HG02763 (cell line): ENCODE measurements around the gene ARHGEF7.

ENCODE experiments used
- ATAC-seq: cut with Tn5 transposase; IDR thresholded peaks from one replicate; pipeline ENCODE4 v1.9.1; 2021; ENCODE audit warnings: mild to moderate bottlenecking, moderate library complexity; ENCODE audit not compliant: unreplicated experiment

Gene ARHGEF7

GRCh38 chr13:111216166-111216960, 101.3 kb downstream of the ARHGEF7 start:
- ATAC-seq: no peak

DNA sequence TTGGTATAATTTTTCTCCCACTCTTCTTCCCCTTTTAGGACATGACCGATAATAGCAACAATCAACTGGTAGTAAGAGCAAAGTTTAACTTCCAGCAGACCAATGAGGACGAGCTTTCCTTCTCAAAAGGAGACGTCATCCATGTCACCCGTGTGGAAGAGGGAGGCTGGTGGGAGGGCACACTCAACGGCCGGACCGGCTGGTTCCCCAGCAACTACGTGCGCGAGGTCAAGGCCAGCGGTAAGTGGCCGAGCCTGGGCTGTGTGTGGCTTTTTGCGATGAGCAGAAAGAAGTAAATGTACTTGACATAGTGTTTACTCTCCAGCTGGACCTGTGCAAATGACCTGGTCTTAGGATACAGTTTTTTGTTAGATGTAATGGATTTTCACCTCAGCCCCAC, 102.5 kb downstream of the ARHGEF7 start:
- ATAC-seq: no peak

- no peak for ATAC-seq
Observed at GRCh38 chr13:111219280-111219679, 104.2 kb downstream of the ARHGEF7 start.

- ATAC-seq: no peak
Observed at GRCh38 chr13:111219950-111220349, 104.8 kb downstream of the ARHGEF7 start.

DNA sequence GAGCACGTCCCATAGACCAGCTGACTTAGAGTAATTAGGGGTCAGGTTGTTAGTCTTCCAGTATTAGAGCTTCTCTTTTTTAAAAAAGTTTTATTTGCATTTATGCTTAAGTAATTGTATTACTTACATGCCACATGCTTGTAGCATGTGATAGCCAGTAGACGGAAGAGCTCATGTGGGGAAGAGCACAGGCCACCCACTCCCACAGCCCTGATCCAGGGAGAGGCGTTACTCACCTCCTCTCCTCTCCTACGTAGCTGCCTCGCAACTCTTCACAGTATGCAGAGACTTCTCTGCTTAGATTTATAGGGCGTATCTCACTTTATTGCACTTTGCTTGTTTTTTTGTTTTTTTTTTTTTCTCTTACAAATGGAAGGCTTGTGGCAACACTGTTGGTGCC, 110.1 kb downstream of the ARHGEF7 start:
- no peak for ATAC-seq

- ATAC-seq: no peak
Observed at GRCh38 chr13:111225810-111226546, 110.9 kb downstream of the ARHGEF7 start.

GRCh38 chr13:111227405-111227804, 112.3 kb downstream of the ARHGEF7 start:
- ATAC-seq: no peak

GRCh38 chr13:111228262-111229144, 113.4 kb downstream of the ARHGEF7 start:
- no peak for ATAC-seq

DNA sequence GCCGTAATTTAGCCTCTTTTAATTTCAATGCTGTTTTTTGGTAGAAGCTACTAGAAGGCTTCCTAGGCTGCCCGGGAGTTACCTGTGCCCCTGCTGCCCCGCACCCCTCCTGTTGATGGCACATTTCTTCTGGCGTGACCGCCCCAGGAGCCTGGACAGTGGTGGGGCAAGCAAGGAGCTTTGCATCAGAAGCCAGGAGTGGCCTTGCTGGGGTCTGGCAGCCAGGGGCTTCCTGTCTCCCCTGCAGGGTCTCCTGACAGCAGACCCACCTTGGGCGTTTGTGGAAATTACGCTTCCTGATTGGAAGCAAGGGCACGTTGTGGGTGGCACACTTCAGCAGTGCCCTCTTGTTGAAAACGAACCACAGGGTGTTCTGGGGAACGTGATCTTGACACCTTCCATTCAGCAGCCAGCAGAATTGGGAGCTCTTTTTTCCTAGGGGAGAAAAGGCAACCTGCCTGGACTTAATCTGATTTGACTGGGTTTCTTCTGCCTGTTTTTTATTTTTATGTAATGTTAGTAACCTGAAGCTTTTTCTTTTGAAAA, 115.3 kb downstream of the ARHGEF7 start:
- no peak for ATAC-seq

- ATAC-seq: no peak
Observed at GRCh38 chr13:111232191-111232590, 117.1 kb downstream of the ARHGEF7 start.

GRCh38 chr13:111233080-111233479, 118.0 kb downstream of the ARHGEF7 start:
- ATAC-seq: no peak

- ATAC-seq: no peak
Observed at GRCh38 chr13:111239764-111240670, 124.9 kb downstream of the ARHGEF7 start.

DNA sequence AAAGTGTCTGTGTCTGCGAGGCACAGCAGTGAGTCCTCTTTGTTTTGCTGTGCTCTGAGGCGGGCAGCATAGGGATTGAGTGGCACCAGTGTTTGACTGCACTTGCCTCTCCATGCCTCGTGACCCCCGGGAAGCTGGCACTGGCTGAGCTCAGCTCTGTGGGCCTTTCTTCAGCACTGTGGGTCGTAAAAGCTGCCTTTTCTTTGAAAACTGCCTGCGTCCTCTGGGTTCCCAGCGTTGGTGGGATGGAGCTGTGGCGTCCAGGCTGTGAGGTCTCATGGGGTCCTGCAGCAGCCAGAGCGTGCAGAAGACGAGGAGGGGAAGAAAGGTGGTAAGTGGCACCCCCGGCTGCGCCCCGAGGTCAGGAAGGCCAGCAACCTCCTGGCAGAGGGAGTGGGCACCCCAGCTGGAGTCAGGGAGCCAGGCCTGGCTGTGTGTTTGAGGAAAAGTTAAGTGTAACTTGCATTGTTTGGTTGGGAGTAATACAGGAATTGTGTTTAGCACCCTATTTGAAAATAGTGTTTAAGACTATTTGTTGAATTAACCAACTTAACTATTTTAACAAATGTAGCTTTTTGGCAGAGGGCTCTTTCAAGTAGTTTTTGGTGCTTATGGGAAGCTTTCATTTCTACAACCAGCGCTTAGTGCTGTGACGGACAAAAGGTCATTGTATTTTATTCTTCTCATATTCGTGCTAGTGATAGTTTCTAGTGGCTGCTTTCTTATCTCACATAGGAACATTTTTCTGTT, 126.1 kb downstream of the ARHGEF7 start:
- no peak for ATAC-seq

DNA sequence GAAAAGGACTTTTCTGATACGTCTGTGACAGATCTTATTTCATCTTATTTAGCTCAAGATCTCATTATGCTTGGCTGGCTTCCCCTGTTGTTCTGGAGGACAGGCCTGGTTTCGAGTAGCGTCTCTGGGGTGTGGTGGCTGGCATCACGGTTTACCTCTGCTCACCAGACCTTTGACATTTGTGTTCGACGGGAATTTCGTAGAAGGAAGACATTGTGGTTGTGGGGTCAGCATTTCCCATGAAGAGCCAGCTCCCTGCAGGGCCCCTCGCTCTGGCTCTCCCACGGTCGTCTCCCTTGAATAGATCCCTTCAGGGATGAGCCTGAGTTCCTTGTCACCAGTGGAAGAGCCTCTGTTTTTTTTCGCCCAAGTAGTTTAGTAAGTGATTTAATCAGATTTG, 126.8 kb downstream of the ARHGEF7 start:
- ATAC-seq: no peak

DNA sequence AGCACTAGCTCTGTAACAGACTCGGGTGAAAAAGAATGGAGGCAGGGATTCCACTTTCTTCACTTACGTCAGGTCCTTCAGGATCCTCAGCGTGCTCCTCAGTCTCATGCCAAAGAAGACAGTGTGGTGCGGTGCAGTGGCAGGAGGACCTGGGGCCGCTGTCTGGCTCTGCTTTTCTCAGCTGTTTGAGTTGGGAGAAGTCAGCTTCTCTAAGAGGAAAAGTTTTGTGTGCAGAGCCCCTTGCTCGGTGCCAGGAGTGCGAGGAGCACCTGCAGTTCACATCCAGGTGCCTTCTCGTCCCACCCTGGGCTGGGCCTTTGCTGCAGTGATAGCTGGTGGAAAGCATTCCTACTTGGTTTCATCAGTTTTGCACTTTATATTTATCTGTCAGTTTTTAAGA, 127.5 kb downstream of the ARHGEF7 start:
- ATAC-seq: no peak

GRCh38 chr13:111243981-111244380, 128.9 kb downstream of the ARHGEF7 start:
- ATAC-seq: no peak

DNA sequence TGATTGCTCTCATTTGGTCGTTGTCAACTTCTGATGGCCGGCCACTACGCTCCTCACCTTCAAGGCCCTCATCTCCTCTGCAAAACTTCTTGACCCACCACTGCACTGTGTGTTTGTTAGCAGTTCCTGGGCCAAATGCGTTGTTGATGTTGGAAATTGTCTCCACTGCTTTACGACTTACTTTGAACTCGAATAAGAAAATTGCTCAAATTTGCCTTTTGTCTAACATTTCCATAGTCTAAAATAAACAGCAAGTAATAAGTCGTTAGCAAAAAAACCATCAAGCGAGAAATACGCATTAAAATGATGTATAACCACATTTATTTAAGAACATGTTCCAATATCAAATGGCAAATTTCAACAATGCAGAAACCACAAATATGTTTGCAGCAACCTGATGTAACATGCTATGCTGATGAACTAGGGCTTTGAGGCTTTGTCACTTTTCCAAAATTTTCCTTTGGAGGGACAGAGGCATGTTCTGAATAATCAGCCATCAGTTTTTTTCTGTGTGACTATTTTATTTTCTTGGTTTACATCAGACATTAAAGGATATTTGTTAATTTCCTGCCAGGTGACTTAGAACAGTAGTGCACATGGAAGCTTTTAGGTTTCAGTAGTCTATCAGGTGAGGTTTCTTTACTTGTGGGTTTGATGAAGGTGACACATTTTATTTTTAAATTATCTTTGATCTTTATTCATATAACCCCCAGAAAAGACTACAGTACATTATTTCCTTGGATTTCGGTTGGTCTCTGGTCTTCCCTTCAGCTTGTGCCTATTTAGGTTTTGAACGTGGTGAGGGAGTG, 130.7 kb downstream of the ARHGEF7 start:
- ATAC-seq: no peak

DNA sequence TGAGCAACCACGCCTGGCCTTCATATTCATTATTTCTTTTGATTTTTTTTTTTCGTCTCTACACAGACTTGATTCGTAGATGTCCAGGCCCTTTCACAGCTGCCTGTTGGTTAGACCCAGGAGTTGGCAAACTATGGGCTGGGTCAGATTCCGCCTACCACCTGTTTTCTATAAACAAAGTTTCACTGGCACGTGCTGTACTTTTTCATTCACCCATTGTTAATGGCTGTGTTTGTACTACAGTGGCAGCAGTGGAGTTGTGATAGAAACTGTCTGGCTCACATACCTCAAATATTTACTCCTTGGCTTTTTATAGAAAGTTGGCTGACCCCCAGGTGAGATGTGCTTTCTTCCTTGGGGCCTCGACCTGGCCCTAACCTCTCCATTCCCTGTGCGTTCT, 132.4 kb downstream of the ARHGEF7 start:
- ATAC-seq: no peak
